NOMO-1 treated with DMSO at 0.1 percent for 48 hours (cell line): ENCODE results near the gene PRDX3.
"Not testable (repeated sequence)": the region's sequence is repeated elsewhere in the genome, so short reads cannot be mapped to it uniquely, and the experiment has no call there.

Experiments
- DNase-seq: peaks from one replicate; lab custom pipeline; 2025; ENCODE audit not compliant: unreplicated experiment; lab: John Stamatoyannopoulos, UW

PRDX3 gene

GRCh38 chr10:119206603-119207365, 28.2 kb upstream of the PRDX3 start:
- DNase-seq = peak; percentile 56

GRCh38 chr10:119205894-119206602, 27.4 kb upstream of the PRDX3 start:
- no peak for DNase-seq

GRCh38 chr10:119203006-119203405, 24.4 kb upstream of the PRDX3 start:
- no peak for DNase-seq

GRCh38 chr10:119201233-119201632, 22.6 kb upstream of the PRDX3 start:
- no peak for DNase-seq

- DNase-seq = peak; percentile 48
Measured at GRCh38 chr10:119199231-119199992, 20.8 kb upstream of the PRDX3 start.

GRCh38 chr10:119198438-119198837, 19.8 kb upstream of the PRDX3 start:
- peak; percentile 42 for DNase-seq

GRCh38 chr10:119197921-119198320, 19.3 kb upstream of the PRDX3 start:
- DNase-seq = peak; percentile 81

- DNase-seq = no peak
Measured at GRCh38 chr10:119191881-119192280, 13.3 kb upstream of the PRDX3 start.

GRCh38 chr10:119190954-119191785, 12.6 kb upstream of the PRDX3 start:
- peak; percentile 73 for DNase-seq

- no peak for DNase-seq
Measured at GRCh38 chr10:119190353-119190752, 11.7 kb upstream of the PRDX3 start.

GRCh38 chr10:119189811-119190282, 11.2 kb upstream of the PRDX3 start:
- peak; percentile 8 for DNase-seq

GRCh38 chr10:119183664-119184412, 5.2 kb upstream of the PRDX3 start:
- DNase-seq = no peak

- DNase-seq = not testable (repeated sequence)
Measured at GRCh38 chr10:119180850-119181400, 2.3 kb upstream of the PRDX3 start.

- peak; percentile 51 for DNase-seq
Measured at GRCh38 chr10:119177708-119178371, 772 bp downstream of the PRDX3 start.

- peak; percentile 66 for DNase-seq
Measured at GRCh38 chr10:119176166-119176565, 2.4 kb downstream of the PRDX3 start.

- DNase-seq = no peak
Measured at GRCh38 chr10:119174109-119174508, 4.5 kb downstream of the PRDX3 start.

- DNase-seq = no peak
Measured at GRCh38 chr10:119167041-119167440, 11.6 kb downstream of the PRDX3 start.

GRCh38 chr10:119166564-119166963, 12.0 kb downstream of the PRDX3 start:
- no peak for DNase-seq

- DNase-seq = no peak
Measured at GRCh38 chr10:119166118-119166500, 12.5 kb downstream of the PRDX3 start.
